Immature natural killer cell (primary cell): ENCODE results near the gene JAGN1. TPM values are rescaled to one million over a fixed set of nuclear protein-coding genes. Genes with fewer than 3 reads are reported as not detected.
"Not testable (repeated sequence)": the region's sequence is repeated elsewhere in the genome, so short reads cannot be mapped to it uniquely, and the experiment has no call there.

ENCODE experiments used
- DNase-seq, 3 donors: peaks; one replicate each; pipeline ENCODE4 v3.0.0; 2022; ENCODE audit warnings: mixed read lengths in 1 of 3
- H3K27ac Mint-ChIP-seq, 6 donors: one replicate each; pipeline ENCODE4 v1.8.0; 2020; ENCODE audit warnings: mixed read lengths in 6 of 6, mild to moderate bottlenecking in 5 of 6, inconsistent platforms in 4 of 6, moderate library complexity in 3 of 6
- H3K27me3 Mint-ChIP-seq, 3 donors: one replicate each; pipeline ENCODE4 v1.8.0; 2020 to 2021; ENCODE audit warnings: low read depth in 3 of 3, mild to moderate bottlenecking in 3 of 3, mixed read lengths in 3 of 3, moderate library complexity in 3 of 3, inconsistent platforms in 1 of 3
- H3K36me3 Mint-ChIP-seq, 3 donors: one replicate each; pipeline ENCODE4 v1.8.0; 2020; ENCODE audit warnings: mixed read lengths in 3 of 3, inconsistent platforms in 2 of 3, mild to moderate bottlenecking in 2 of 3
- H3K4me1 Mint-ChIP-seq, 2 donors: one replicate each; pipeline ENCODE4 v1.8.0; 2020; ENCODE audit warnings: inconsistent platforms in 2 of 2, mild to moderate bottlenecking in 2 of 2, mixed read lengths in 2 of 2, moderate library complexity in 1 of 2
- H3K4me3 Mint-ChIP-seq, 5 donors: one replicate each; pipeline ENCODE4 v1.8.0; 2020; ENCODE audit warnings: mild to moderate bottlenecking in 5 of 5, mixed read lengths in 5 of 5, inconsistent platforms in 3 of 5, moderate library complexity in 3 of 5
- H3K9me3 Mint-ChIP-seq, 6 donors: one replicate each; pipeline ENCODE4 v1.8.0; 2020; ENCODE audit warnings: mild to moderate bottlenecking in 6 of 6, mixed read lengths in 6 of 6, inconsistent platforms in 4 of 6, moderate library complexity in 3 of 6
- polyA plus RNA-seq, 3 donors: library from polyadenylated mRNA; unstranded; fragments of 300-500 nt; fragmentation: Illumina TruSeq; gene quantifications; one replicate each; pipeline ENCODE4 v1.2.3, GENCODE V29; 2021

The JAGN1 gene
- polyA plus RNA-seq, 3 donors from 2014 or later = 36.1 to 50.3 (median 37.9) TPM

- no peak for DNase-seq
- H3K9me3 Mint-ChIP-seq = no peaks in the 10 kb centered on the region
- H3K27me3 Mint-ChIP-seq = peaks cover 3 to 4% (median 3%) of the 10 kb centered on the region in 3 donors
- no peaks in the 10 kb centered on the region for H3K36me3 Mint-ChIP-seq
- H3K27ac Mint-ChIP-seq = peak overlapping the region; percentile 89 to 99 (median 96)
- H3K4me1 Mint-ChIP-seq = peaks cover 51 to 54% of the 10 kb centered on the region in 2 donors
- peak overlapping the region; percentile 25 to 80 (median 72) for H3K4me3 Mint-ChIP-seq
Measured at GRCh38 chr3:9861201-9861600, 29.2 kb upstream of the JAGN1 start.

- Mint-ChIP-seq H3K4me3 (peak overlapping the region; percentile 56 to 80 (median 74)), H3K27ac (peak overlapping the region; percentile 89 to 99 (median 96)), H3K9me3 (no peaks in the 10 kb centered on the region), H3K27me3 (peaks cover 1 to 4% (median 3%) of the 10 kb centered on the region in 3 donors), H3K4me1 (peaks cover 47 to 49% of the 10 kb centered on the region in 2 donors), H3K36me3 (no peaks in the 10 kb centered on the region)
- DNase-seq = peak; percentile 46 to 58 (median 53)
Measured at GRCh38 chr3:9861626-9862130, 28.7 kb upstream of the JAGN1 start.

DNA sequence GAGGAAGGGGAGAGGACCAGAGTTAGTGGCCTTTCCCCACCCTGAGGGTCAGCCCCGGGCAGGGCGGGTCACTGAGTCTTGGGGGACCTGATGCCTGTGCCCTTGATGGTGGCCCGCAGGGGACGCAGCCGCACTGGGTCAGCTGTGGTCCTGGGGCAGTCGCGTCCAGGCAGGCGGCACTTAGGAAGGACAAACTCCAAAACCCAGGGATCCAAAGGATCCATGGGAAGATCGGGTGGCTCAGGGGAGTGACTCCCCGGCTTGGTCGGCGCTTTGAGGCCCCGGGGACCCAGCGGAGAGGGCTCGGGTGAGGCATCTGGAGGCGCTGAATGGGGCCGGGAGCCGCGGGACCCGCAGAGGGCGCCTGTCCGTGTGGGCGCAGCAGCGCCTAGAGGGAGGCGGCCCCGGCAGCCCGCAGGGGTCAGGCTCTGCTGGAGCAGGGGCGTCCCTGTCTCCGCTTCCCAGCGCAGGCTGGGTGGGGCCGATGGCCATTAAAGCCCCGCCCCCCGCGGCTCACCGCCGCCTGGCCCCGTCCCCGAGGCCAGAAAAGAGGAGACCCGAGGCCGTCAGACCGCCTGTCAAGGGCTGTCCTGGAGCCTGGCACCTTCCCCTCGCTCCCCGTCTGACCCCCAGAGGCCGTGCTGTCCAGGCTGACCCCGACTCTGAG lies 27.9 kb upstream of the JAGN1 start:
- Mint-ChIP-seq H3K4me3 (peak overlapping the region; percentile 56 to 80 (median 74)), H3K4me1 (peaks cover 41 to 46% of the 10 kb centered on the region in 2 donors), H3K9me3 (no peaks in the 10 kb centered on the region), H3K27ac (peak overlapping the region; percentile 89 to 99 (median 96)), H3K27me3 (peaks cover 0 to 4% (median 3%) of the 10 kb centered on the region in 3 donors), H3K36me3 (no peaks in the 10 kb centered on the region)
- peak; percentile 49 to 59 (median 51) for DNase-seq

- no peak overlapping the region for H3K4me3 Mint-ChIP-seq
- DNase-seq = no peak
- no peaks in the 10 kb centered on the region for H3K9me3 Mint-ChIP-seq
- H3K27ac Mint-ChIP-seq = peak overlapping the region in 3 of 6 donors; percentile 48 to 62 (median 50)
- no peaks in the 10 kb centered on the region for H3K36me3 Mint-ChIP-seq
- peaks cover 38 to 42% of the 10 kb centered on the region in 2 donors for H3K4me1 Mint-ChIP-seq
- peaks cover 0 to 4% (median 0%) of the 10 kb centered on the region in 3 donors for H3K27me3 Mint-ChIP-seq
Measured at GRCh38 chr3:9863058-9863772, 27.2 kb upstream of the JAGN1 start.

GRCh38 chr3:9864200-9864927 lies 26.0 kb upstream of the JAGN1 start:
- no peaks in the 10 kb centered on the region for H3K9me3 Mint-ChIP-seq
- DNase-seq = no peak
- no peaks in the 10 kb centered on the region for H3K36me3 Mint-ChIP-seq
- no peak overlapping the region for H3K4me3 Mint-ChIP-seq
- peaks cover 26 to 30% of the 10 kb centered on the region in 2 donors for H3K4me1 Mint-ChIP-seq
- peak overlapping the region in 1 of 6 donors; percentile 16 for H3K27ac Mint-ChIP-seq
- H3K27me3 Mint-ChIP-seq = peaks cover 0 to 4% (median 1%) of the 10 kb centered on the region in 3 donors

DNA sequence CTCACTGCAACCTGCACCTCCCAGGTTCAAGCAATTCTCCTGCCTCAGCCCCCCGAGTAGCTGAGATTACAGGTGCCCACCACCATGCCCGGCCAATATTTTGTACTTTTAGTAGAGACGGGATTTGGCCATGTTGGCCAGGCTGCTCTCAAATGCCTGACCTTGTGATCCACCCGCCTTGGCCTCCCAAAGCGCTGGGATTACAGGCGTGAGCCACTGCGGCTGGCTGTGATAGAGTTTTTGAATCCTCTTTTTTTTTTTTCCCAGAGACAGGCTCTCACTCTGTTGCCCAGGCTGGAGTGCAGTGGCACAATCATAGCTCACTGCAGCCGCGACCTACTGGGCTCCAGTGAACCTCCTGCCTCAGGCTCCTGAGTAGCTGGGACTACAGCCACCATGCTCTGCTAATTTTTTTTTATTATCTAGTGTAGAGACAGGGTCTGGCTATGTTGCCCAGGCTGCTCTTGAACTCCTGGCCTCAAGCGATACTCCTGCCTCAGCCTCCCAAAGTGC lies 25.2 kb upstream of the JAGN1 start:
- not testable (repeated sequence) for H3K4me3 Mint-ChIP-seq, H3K9me3 Mint-ChIP-seq, H3K27ac Mint-ChIP-seq, DNase-seq, H3K27me3 Mint-ChIP-seq, H3K36me3 Mint-ChIP-seq
- peaks cover 22 to 26% of the 10 kb centered on the region in 2 donors for H3K4me1 Mint-ChIP-seq

- H3K27me3 Mint-ChIP-seq = peaks cover 0 to 6% (median 3%) of the 10 kb centered on the region in 3 donors
- H3K36me3 Mint-ChIP-seq = no peaks in the 10 kb centered on the region
- no peak overlapping the region for H3K4me3 Mint-ChIP-seq
- H3K4me1 Mint-ChIP-seq = peaks cover 8 to 11% of the 10 kb centered on the region in 2 donors
- DNase-seq = no peak
- H3K9me3 Mint-ChIP-seq = no peaks in the 10 kb centered on the region
- no peak overlapping the region for H3K27ac Mint-ChIP-seq
Measured at GRCh38 chr3:9866639-9867038, 23.8 kb upstream of the JAGN1 start.

DNA sequence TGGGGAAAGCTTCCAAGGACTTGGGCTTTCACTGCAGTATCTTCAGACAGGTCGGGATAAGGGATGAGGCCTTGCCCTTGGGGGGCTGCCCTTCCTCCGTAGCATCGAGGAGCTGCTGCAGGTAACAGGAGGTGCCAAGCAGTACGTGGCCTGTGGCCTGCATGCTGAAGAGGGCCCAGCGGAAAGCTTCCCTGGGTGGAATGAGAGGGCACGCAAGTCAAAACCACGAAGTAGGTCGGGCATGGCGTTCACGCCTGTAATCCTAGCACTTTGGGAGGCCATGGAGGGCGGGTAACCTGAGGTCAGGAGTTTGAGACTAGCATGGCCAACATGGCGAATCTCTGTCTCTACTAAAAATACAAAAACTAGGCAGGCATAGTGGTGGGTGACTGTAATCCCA lies 23.3 kb upstream of the JAGN1 start:
- no peaks in the 10 kb centered on the region for H3K36me3 Mint-ChIP-seq
- H3K4me1 Mint-ChIP-seq = peaks cover 3 to 7% of the 10 kb centered on the region in 2 donors
- no peaks in the 10 kb centered on the region for H3K9me3 Mint-ChIP-seq
- H3K27me3 Mint-ChIP-seq = peaks cover 0 to 3% (median 3%) of the 10 kb centered on the region in 3 donors
- H3K4me3 Mint-ChIP-seq = no peak overlapping the region
- H3K27ac Mint-ChIP-seq = no peak overlapping the region
- DNase-seq = no peak

- Mint-ChIP-seq H3K4me3 (no peak overlapping the region), H3K27me3 (peaks cover 0 to 6% (median 2%) of the 10 kb centered on the region in 3 donors), H3K27ac (no peak overlapping the region), H3K4me1 (no peaks in the 10 kb centered on the region), H3K9me3 (no peaks in the 10 kb centered on the region), H3K36me3 (no peaks in the 10 kb centered on the region)
- DNase-seq = no peak
Measured at GRCh38 chr3:9869955-9870354, 20.5 kb upstream of the JAGN1 start.

GRCh38 chr3:9870978-9871377 lies 19.4 kb upstream of the JAGN1 start:
- DNase-seq = no peak
- H3K4me1 Mint-ChIP-seq = no peaks in the 10 kb centered on the region
- no peaks in the 10 kb centered on the region for H3K9me3 Mint-ChIP-seq
- no peak overlapping the region for H3K4me3 Mint-ChIP-seq
- peaks cover 2 to 6% (median 2%) of the 10 kb centered on the region in 3 donors for H3K27me3 Mint-ChIP-seq
- no peaks in the 10 kb centered on the region for H3K36me3 Mint-ChIP-seq
- no peak overlapping the region for H3K27ac Mint-ChIP-seq

DNA sequence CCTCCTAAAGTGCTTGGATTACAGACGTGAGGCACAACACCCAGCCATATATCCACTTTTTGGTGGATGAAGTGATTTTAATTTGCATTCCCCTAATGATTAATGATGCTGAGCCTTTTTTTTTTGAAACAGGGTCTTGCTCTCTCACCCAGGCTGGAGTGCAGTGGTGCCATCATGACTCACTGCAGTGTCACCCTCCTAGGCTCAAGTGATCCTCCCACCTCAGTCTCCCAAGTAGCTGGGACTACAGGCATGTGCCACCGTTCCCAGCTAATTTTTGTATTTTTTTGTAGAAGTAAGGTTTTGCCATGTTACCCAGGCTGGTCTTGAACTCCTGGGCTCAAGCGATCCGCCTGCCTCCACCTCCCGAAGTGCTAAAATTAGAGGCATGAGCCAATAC lies 18.3 kb upstream of the JAGN1 start:
- not testable (repeated sequence) for H3K4me3 Mint-ChIP-seq, H3K4me1 Mint-ChIP-seq, DNase-seq, H3K9me3 Mint-ChIP-seq, H3K27ac Mint-ChIP-seq, H3K27me3 Mint-ChIP-seq, H3K36me3 Mint-ChIP-seq

GRCh38 chr3:9875448-9875847 lies 15.0 kb upstream of the JAGN1 start:
- no peaks in the 10 kb centered on the region for H3K9me3 Mint-ChIP-seq
- no peak for DNase-seq
- H3K36me3 Mint-ChIP-seq = no peaks in the 10 kb centered on the region
- no peak overlapping the region for H3K4me3 Mint-ChIP-seq
- no peaks in the 10 kb centered on the region for H3K4me1 Mint-ChIP-seq
- H3K27ac Mint-ChIP-seq = no peak overlapping the region
- H3K27me3 Mint-ChIP-seq = peaks cover 2 to 7% (median 2%) of the 10 kb centered on the region in 3 donors

GRCh38 chr3:9876255-9876654 lies 14.2 kb upstream of the JAGN1 start:
- H3K27me3 Mint-ChIP-seq, H3K4me3 Mint-ChIP-seq, H3K4me1 Mint-ChIP-seq, H3K36me3 Mint-ChIP-seq, DNase-seq, H3K9me3 Mint-ChIP-seq, H3K27ac Mint-ChIP-seq: not testable (repeated sequence)
